HCT116 (cell line): Measurements from ENCODE around the gene GNA12. TPM values are rescaled to one million over a fixed set of nuclear protein-coding genes. Genes with fewer than 3 reads are reported as not detected.

Experiments used
- ATAC-seq: fragments of 200-7000 bp; cut with Tn5 transposase; 2 replicates; pipeline ENCODE4 v1.9.1; 2020; ENCODE audit warnings: mild to moderate bottlenecking, moderate library complexity
- BruUV-seq: library from RNA; stranded (reverse); fragments of 400-500 nt; replicated peaks from 2 replicates; lab custom pipeline; 2021; lab: Mats Ljungman, UMichigan
- CTCF ChIA-PET: fragments of 300-600 bp; sonication (Branson Sonifier 250); formaldehyde crosslinking; loops from one replicate; lab custom pipeline; 2021; ENCODE audit warnings: antibody characterized with exemption; lab: Charles Lee
- POLR2A ChIA-PET: fragments of 300-600, 350-600 bp; sonication (Branson Sonifier 250); formaldehyde crosslinking; loops from one replicate; lab custom pipeline; 2021; ENCODE audit warnings: antibody characterized with exemption; lab: Charles Lee
- RAD21 ChIA-PET, 2 experiments: fragments of 300-600 bp; sonication (Branson Sonifier 250); formaldehyde crosslinking; loops; one replicate each; lab custom pipeline; 2023; ENCODE audit warnings: low total read pairs in 2 of 2; ENCODE audit not compliant: uncharacterized antibody in 2 of 2, unreplicated experiment in 2 of 2, low non-redundant PET in 1 of 2; lab: Charles Lee
- DNase-seq: peaks from one replicate; pipeline ENCODE4 v3.0.0-alpha.2; 2010; ENCODE audit warnings: low read depth, low spot score
- H2AFZ ChIP-seq: fragments of 200-600 bp; shearing (Covaris generic), sonication (generic); 2 replicates; pipeline ENCODE4 v1.6.1; 2017; ENCODE audit warnings: low read depth, mixed run types, mixed read lengths, antibody characterized with exemption, low read length; ENCODE audit not compliant: poor library complexity, severe bottlenecking
- H3K27ac ChIP-seq: 2 replicates; pipeline ENCODE4 v1.5.1; 2012; ENCODE audit warnings: low read depth, low read length
- H3K27me3 ChIP-seq: fragments of 200-600 bp; sonication (generic); 2 replicates; pipeline ENCODE4 v1.6.1; 2016; ENCODE audit warnings: mixed run types, low read length, mixed read lengths; ENCODE audit not compliant: insufficient read depth
- H3K36me3 ChIP-seq, 2 experiments: fragments of 200-500 bp in 1 of 2; fragments of 200-600 bp in 1 of 2; sonication (Bioruptor generic) in 1 of 2; sonication (generic) in 1 of 2; 2 replicates each; pipeline versions ENCODE4 v1.5.1 to v1.6.1; 2014 to 2016; ENCODE audit warnings: low read length in 2 of 2, inconsistent platforms in 1 of 2, mixed read lengths in 1 of 2, mixed run types in 1 of 2; ENCODE audit not compliant: insufficient read depth in 2 of 2, control insufficient read depth in 1 of 2
- H3K4me1 ChIP-seq, 2 experiments: fragments of 200-600 bp in 1 of 2; sonication (generic) in 1 of 2; 2 replicates each; pipeline versions ENCODE4 v1.5.1 to v1.6.1; 2012 to 2017; ENCODE audit warnings: low read length in 2 of 2, inconsistent platforms in 1 of 2, mild to moderate bottlenecking in 1 of 2, mixed read lengths in 1 of 2, mixed run types in 1 of 2, moderate library complexity in 1 of 2; ENCODE audit not compliant: insufficient read depth in 2 of 2, control insufficient read depth in 1 of 2
- H3K4me2 ChIP-seq: fragments of 200-600 bp; sonication (generic); 2 replicates; pipeline ENCODE4 v1.6.1; 2017; ENCODE audit warnings: mixed run types, low read length, mixed read lengths
- H3K4me3 ChIP-seq, 2 experiments: fragments of 200-600 bp in 1 of 2; sonication (generic) in 1 of 2; replicated peaks in 1 of 2; 2 replicates each; pipeline ENCODE4 v1.5.1; 2011 to 2016; ENCODE audit warnings: low read length in 2 of 2, control low read depth in 1 of 2, low read depth in 1 of 2, mild to moderate bottlenecking in 1 of 2, mixed read lengths in 1 of 2, mixed run types in 1 of 2
- H3K79me2 ChIP-seq: fragments of 200-600 bp; sonication (generic); 2 replicates; pipeline ENCODE4 v1.6.1; 2017; ENCODE audit warnings: mild to moderate bottlenecking, mixed run types, low read length, moderate library complexity, mixed read lengths; ENCODE audit not compliant: insufficient read depth
- H3K9ac ChIP-seq: fragments of 200-600 bp; sonication (generic); 2 replicates; pipeline ENCODE4 v1.6.1; 2016; ENCODE audit warnings: low read length, mixed read lengths
- H3K9me2 ChIP-seq: fragments of 200-600 bp; sonication (generic), shearing (Covaris generic); 2 replicates; pipeline ENCODE4 v1.6.1; 2017; ENCODE audit warnings: mixed run types, mild to moderate bottlenecking, moderate library complexity; ENCODE audit not compliant: insufficient read depth
- H3K9me3 ChIP-seq, 2 experiments: fragments of 200-500 bp in 1 of 2; fragments of 200-600 bp in 1 of 2; sonication (Bioruptor generic) in 1 of 2; sonication (generic) in 1 of 2; 2 replicates each; pipeline ENCODE4 v1.6.1; 2014 to 2017; ENCODE audit warnings: low read length in 2 of 2, mixed read lengths in 2 of 2, inconsistent platforms in 1 of 2, low read depth in 1 of 2, mild to moderate bottlenecking in 1 of 2, mixed run types in 1 of 2, moderate library complexity in 1 of 2; ENCODE audit not compliant: control insufficient read depth in 1 of 2, insufficient read depth in 1 of 2
- H4K20me1 ChIP-seq: fragments of 200-600 bp; sonication (generic), shearing (Covaris generic); 2 replicates; pipeline ENCODE4 v1.6.1; 2017; ENCODE audit warnings: mixed run types, mild to moderate bottlenecking, moderate library complexity; ENCODE audit not compliant: insufficient read depth
- CBX3 ChIP-seq: IDR thresholded peaks from 2 replicates; pipeline ENCODE4 v1.6.1; 2012; ENCODE audit warnings: low read depth
- CEBPB ChIP-seq: IDR thresholded peaks from 2 replicates; pipeline ENCODE4 v1.6.1; 2012; ENCODE audit warnings: low read depth
- REST ChIP-seq: IDR thresholded peaks from 2 replicates; pipeline ENCODE4 v1.6.1; 2012; ENCODE audit warnings: low read depth
- intact Hi-C: fragments of 100-400 bp; cut with micrococcal nuclease; formaldehyde crosslinking; loops from 2 replicates; pipeline ENCODE4 v1.10.0; 2022
- total RNA-seq: library from RNA; stranded (reverse); gene quantifications from one replicate; pipeline ENCODE4 v1.2.1, GENCODE V29; 2021; ENCODE audit not compliant: unreplicated experiment

The GNA12 gene
- total RNA-seq, 1 experiment from 2014 or later, result 32.6 TPM

GRCh38 chr7:2824026-2824677 is 20.0 kb downstream of the GNA12 start:
- ChIA-PET POLR2A (no interaction called here), RAD21 (no interaction called here), CTCF (no interaction called here)
- no peaks in the 10 kb centered on the region for H3K9me2 ChIP-seq
- H3K79me2 ChIP-seq, result peaks cover 80% of the 10 kb centered on the region
- intact Hi-C loops, result loop anchor here (5.0 kb wide), 1 partner anchor 102 kb away; no protein-coding TSS in a partner anchor
- BruUV-seq, result no TSS peak
- H3K27ac ChIP-seq, result no peak overlapping the region
- no peak overlapping the region for H3K9ac ChIP-seq
- no peak for ATAC-seq
- TF ChIP-seq CBX3 (no peak), REST (no peak), CEBPB (no peak)
- no peaks in the 10 kb centered on the region for H3K9me3 ChIP-seq
- H3K27me3 ChIP-seq, result no peaks in the 10 kb centered on the region
- peaks cover 0 to 13% of the 10 kb centered on the region in 2 experiments; a peak in 1 of 4 replicates for H3K4me1 ChIP-seq
- H2AFZ ChIP-seq, result no peak overlapping the region
- H3K4me2 ChIP-seq, result no peak overlapping the region
- H3K36me3 ChIP-seq, result no peaks in the 10 kb centered on the region
- no peak for DNase-seq
- H3K4me3 ChIP-seq, result no peak overlapping the region
- no peaks in the 10 kb centered on the region; the same call in 1 of the 2 replicates for H4K20me1 ChIP-seq

GRCh38 chr7:2823130-2823529 is 21.0 kb downstream of the GNA12 start:
- Histone ChIP-seq H3K79me2 (peaks cover 87% of the 10 kb centered on the region), H3K4me1 (peaks cover 0 to 13% of the 10 kb centered on the region in 2 experiments; a peak in 1 of 4 replicates), H3K36me3 (no peaks in the 10 kb centered on the region), H3K4me2 (no peak overlapping the region), H2AFZ (no peak overlapping the region), H3K9ac (no peak overlapping the region), H3K9me2 (no peaks in the 10 kb centered on the region), H3K27me3 (no peaks in the 10 kb centered on the region), H3K9me3 (no peaks in the 10 kb centered on the region), H4K20me1 (no peaks in the 10 kb centered on the region; the same call in 1 of the 2 replicates), H3K4me3 (no peak overlapping the region), H3K27ac (no peak overlapping the region)
- ChIA-PET CTCF (no interaction called here), RAD21 (no interaction called here), POLR2A (no interaction called here)
- ATAC-seq, result no peak
- no TSS peak for BruUV-seq
- TF ChIP-seq CBX3, result no peak
- DNase-seq, result no peak
- intact Hi-C loops, result loop anchor here (5.0 kb wide), 1 partner anchor 101 kb away; no protein-coding TSS in a partner anchor
